ENCODE measurements around the gene ABI3BP.

The ABI3BP gene

GRCh38 chr3:100717637-100718487, 275.4 kb downstream of the ABI3BP start:
- DNase-seq: no peak

- DNase-seq: no peak
Measured at GRCh38 chr3:100717063-100717462, 276.2 kb downstream of the ABI3BP start.

- DNase-seq: no peak
Measured at GRCh38 chr3:100715176-100715575, 278.0 kb downstream of the ABI3BP start.

- DNase-seq: peak; percentile 80
Measured at GRCh38 chr3:100710261-100710968, 282.8 kb downstream of the ABI3BP start.

GRCh38 chr3:100709842-100710260, 283.4 kb downstream of the ABI3BP start:
- DNase-seq: peak; percentile 44

GRCh38 chr3:100708989-100709841, 284.0 kb downstream of the ABI3BP start, which contains the start of gene TFG:
Gene TFG, plus strand, starts transcription at chr3:100709494. Its CDS starts 4,192 bp downstream, at chr3:100713686.
- peak; percentile 99 for DNase-seq

- no peak for DNase-seq
Measured at GRCh38 chr3:100708644-100708988, 284.6 kb downstream of the ABI3BP start.

- DNase-seq: no peak
Measured at GRCh38 chr3:100706365-100706764, 286.9 kb downstream of the ABI3BP start.

GRCh38 chr3:100703865-100704264, 289.4 kb downstream of the ABI3BP start:
- DNase-seq: no peak

- DNase-seq: no peak
Measured at GRCh38 chr3:100702980-100703345, 290.3 kb downstream of the ABI3BP start.

GRCh38 chr3:100702082-100702979, 290.9 kb downstream of the ABI3BP start:
- no peak for DNase-seq

GRCh38 chr3:100700708-100701107, 292.5 kb downstream of the ABI3BP start:
- DNase-seq: no peak

Data from hematopoietic multipotent progenitor cell treated with erythropoietin and hydrocortisone succinate and interleukin-3 and kit ligand, for 8 days (in vitro differentiated cells).